Dermis lymphatic vessel endothelial cell (primary cell): ENCODE data around the gene SND1. TPM values are rescaled to one million over a fixed set of nuclear protein-coding genes. Genes with fewer than 3 reads are reported as not detected.

ENCODE experiments used
- total RNA-seq: library from RNA; depleted of rRNA; stranded (reverse); fragments of >200 nt; gene quantifications from 2 replicates; pipeline ENCODE4 v1.2.1, GENCODE V29; 2014

The SND1 gene
- 158 and 162 TPM in 2 replicates for total RNA-seq

GRCh38 chr7:127651556-127652332, at the start of gene SND1:
Gene SND1 (plus strand): TSS chr7:127652194. CDS start chr7:127652374, 180 bp downstream.

GRCh38 chr7:127618042-127618441, 34.0 kb upstream of the SND1 start, which contains the start of gene PAX4:
Gene PAX4 (minus strand): TSS chr7:127618142. CDS start chr7:127615928, 2,214 bp downstream.

DNA sequence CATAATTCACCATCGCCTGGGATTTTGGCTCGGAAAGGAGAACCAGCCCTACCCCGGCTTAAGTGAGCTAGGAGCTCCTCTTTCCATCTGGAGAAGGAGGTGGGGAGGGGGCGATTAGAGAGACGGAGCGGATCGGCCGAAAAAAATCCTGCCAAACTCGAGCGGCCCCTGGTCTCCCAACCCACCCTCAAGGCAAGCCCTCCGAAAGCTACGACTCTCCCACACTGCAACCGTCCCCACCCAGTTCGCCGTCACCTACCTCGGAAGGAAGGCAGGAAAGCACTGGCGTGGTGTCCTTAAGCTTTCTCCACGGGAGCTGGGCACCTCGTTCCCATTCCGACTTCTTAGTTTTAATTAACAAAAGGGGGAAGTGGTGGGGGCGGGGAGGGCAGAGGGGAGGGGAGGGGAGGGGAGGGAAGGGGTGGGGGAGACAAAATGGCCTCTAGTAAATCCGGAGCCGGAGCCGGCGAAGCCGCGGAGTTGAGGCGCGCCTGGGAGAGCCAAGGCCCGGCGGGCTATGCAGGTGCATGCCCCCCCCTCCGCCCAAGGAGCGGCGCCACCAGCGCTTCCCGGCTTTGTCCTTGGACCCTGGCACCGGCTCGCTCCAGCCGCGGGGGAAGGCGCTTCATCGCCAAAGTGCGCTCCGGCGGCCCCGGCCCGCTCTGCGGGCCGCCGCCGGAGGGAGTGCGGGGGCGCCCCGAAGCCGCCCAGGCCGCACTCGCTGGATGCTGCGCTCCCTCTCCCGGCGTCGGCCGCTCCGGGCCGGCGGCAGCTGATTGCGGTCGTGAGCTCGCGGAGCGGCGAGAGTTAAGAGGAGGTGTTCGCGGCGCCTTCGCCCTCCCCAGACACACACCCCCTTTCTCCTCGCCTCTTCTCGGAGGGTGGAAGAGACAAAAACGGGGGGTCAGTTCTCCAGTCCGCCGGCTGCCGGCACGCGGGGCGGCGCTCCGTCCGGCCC, 378.9 kb downstream of the SND1 start, which contains the start of gene LRRC4:
TSS of gene LRRC4 (minus strand) at position 784 of the 958 bp plus-strand sequence. CDS start 797 bp downstream, outside the sequence.

Other genes with a start within 250 kb of the SND1 start
- 18.6 and 22.4 TPM in 2 replicates for gene GCC1, start 66.6 kb upstream of the SND1 start, total RNA-seq
- gene ARF5, start 63.8 kb upstream of the SND1 start, total RNA-seq = 174 and 179 TPM in 2 replicates
- gene FSCN3, start 58.5 kb upstream of the SND1 start, total RNA-seq = 1.4 TPM in 2 replicates
- gene PAX4, start 34.1 kb upstream of the SND1 start, total RNA-seq = not detected in 2 replicates